NCI-H1417 treated with DMSO at 0.1 percent for 48 hours (cell line): ENCODE measurements around the gene ASS1.
"Not testable (repeated sequence)": the region's sequence is repeated elsewhere in the genome, so short reads cannot be mapped to it uniquely, and the experiment has no call there.

ENCODE experiments used
- DNase-seq: peaks from one replicate; lab custom pipeline; 2025; lab: John Stamatoyannopoulos, UW

ASS1 gene

DNA sequence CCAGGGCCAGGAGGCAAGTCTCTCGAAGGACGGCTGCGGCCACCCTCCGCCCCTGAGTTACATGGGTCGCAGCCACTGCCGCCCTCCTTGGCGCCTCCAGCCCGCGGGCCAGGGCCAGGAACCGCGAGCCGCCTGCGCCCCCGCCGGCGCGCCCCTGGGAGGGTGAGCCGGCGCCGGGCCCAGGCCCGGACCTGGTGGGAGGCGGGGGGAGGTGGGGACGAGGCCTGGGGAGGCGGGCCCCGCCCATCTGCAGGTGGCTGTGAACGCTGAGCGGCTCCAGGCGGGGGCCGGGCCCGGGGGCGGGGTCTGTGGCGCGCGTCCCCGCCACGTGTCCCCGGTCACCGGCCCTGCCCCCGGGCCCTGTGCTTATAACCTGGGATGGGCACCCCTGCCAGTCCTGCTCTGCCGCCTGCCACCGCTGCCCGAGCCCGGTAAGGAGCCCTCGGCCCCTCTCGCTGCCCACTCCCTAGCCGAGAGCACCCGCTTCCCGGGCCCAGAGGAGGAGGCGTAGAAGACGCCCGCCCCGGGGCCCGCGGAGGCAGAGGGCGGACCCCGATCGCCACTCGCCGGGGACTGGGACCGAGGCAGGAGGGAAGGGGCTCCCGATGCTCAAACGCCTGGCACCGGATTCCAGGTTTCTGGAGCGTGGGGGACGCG lies at the start of gene ASS1:
Gene ASS1, plus strand, starts transcription at position 397 of the 657 bp plus-strand sequence. CDS start 7,268 bp downstream, outside the sequence.
- DNase-seq, result peak; percentile 48

DNA sequence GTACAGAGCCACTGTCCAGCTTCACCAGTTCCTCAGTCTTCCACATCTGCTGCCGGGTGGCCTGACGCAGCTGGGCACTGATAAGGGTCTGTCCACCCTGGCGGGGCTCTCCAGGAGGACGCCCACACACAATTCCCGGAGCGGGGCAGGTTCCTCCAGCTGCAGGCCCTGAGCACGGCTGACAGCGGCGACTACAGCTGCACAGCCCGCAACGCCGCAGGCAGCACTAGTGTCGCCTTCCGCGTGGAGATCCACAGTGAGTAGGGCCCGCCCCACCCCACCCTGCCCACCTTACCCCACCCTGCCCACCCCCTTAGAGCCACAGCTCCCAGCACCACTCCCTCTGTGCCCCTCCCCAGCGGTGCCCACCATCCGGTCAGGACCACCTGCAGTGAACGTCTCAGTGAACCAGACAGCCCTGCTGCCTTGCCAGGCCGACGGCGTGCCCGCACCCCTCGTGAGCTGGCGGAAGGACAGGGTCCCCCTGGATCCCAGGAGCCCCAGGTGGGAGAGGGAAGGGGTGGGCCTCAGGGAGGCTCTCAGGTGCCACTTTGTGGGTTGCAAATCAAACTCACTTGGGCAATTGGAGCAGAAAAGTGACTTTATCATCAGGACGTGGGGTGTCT lies 48.8 kb upstream of the ASS1 start:
- no peak for DNase-seq

DNA sequence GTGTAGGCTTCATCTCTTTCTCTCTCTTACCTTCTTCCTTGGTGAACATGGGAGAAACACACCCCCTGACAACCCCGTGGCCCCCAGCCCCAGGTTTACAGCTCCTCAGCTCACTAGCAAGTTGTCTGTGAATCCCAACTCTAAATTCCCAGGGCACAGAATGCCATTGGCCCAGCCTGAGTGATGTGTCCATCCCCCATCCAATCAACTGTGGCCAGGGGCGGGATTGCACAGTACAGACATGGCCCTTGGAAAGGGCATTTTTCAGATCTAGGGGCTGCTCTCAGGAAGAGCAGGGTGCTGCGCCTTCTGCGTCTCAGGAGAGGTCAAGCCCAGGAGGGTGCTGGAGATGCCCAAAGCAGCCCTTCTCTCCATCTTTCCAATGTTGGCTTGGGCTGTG lies 48.2 kb upstream of the ASS1 start:
- no peak for DNase-seq

DNA sequence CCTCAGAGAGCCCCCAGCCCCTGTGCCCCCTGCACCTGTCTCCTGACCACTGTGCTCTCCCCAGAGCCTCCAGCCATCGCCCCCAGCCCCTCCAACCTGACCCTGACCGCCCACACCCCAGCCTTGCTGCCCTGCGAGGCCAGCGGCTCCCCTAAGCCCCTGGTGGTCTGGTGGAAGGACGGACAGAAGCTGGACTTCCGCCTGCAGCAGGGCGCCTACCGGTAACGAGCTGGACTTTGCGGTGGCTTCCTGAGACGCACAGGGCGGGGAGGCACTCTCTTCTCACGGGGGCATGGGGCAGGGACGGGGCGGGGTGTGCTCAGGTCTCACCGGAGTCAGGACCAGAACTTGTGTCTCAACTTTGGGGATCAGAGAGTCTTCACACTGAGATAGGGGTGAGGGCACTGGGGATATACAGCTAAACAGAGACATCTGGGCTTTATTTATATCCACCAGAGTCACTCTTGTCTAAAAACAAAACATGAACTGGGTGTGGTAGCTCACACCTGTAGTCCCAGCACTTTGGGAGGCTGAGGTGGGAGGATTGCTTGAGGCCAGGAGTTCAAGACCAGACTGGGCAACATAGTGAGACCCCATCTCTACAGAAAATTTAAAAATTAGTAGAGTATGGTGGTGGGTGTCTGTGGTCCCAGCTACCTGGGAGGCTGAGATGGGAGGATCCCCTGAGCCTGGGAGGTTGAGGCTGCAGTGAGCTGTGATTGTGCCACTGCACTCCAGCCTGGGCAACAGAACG lies 46.1 kb upstream of the ASS1 start:
- no peak for DNase-seq

DNA sequence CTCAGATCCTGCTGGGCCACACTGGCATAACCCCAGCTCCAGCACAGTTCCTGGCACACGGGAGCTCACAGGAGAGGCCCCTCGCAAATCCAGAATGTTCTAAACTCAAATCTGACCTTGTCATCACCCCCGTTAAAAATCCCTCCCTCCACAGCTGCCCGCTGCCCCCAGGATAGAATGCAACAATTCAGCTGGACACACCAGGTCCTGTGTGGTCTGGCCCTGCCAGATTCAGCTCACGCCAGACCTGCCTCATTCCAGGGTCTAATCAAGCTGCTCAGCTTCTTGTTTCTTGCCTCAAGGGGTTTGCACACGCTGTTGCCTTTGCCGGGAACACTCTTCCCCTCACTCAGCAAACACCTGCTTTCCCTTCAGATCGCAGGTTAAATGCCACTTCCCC lies 45.0 kb upstream of the ASS1 start:
- no peak for DNase-seq

DNA sequence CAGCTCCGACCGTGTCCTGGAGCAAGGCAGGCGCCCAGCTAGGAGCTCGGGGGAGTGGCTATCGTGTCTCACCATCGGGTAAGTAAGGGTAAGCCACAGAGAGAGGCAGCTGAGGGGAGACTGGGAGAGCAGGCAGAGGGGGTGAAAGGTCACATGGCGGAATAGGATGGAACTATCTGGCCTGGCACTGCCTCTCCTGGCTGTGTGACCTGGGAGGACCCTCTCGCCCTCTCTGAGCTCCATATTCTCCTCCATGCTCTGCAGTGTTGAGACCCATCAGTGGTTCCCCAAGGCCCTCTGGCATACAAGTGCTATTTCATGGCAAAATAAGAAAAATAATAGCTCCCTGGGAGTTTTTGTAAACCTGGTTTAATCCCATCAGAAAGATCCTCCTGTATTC lies 43.9 kb upstream of the ASS1 start:
- no peak for DNase-seq

DNA sequence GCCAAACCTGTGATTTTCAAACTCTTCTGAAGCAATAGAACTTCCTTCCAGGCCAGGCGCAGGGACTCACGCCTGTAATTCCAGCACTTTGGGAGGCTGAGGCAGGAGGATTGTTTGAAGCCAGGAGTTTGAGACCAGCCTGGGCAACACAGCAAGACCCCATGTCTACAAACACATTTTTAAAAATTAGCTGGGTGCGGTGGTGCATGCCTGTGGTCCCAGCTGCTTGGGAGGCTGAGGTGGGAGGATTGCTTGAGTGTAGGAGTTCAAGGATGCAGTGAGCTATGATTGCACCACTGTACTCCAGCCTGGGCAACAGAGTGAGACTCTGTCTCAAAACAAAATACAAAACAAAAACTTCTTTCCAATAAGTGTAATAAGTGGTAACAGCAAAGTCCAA lies 43.0 kb upstream of the ASS1 start:
- DNase-seq, result not testable (repeated sequence)

DNA sequence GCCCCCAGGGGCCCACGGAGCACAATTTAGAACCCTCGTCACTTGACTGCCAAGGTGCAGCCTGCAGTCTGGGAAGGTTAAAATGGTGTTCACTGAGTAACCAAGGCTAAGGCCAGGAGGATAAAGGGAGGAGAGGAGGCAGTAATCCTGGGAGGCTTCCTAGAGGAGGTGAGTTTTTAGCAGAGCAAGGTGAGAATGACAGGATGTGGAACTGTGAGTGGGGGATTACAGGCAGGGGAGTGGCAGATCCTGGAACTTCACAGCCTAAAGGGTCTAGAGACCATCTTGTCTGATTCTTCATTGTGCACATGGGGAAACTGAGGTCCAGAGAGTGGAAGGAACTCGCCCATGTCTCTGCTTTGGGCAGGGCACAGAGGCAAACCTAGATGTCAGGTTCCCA lies 42.5 kb upstream of the ASS1 start:
- DNase-seq, result no peak

DNA sequence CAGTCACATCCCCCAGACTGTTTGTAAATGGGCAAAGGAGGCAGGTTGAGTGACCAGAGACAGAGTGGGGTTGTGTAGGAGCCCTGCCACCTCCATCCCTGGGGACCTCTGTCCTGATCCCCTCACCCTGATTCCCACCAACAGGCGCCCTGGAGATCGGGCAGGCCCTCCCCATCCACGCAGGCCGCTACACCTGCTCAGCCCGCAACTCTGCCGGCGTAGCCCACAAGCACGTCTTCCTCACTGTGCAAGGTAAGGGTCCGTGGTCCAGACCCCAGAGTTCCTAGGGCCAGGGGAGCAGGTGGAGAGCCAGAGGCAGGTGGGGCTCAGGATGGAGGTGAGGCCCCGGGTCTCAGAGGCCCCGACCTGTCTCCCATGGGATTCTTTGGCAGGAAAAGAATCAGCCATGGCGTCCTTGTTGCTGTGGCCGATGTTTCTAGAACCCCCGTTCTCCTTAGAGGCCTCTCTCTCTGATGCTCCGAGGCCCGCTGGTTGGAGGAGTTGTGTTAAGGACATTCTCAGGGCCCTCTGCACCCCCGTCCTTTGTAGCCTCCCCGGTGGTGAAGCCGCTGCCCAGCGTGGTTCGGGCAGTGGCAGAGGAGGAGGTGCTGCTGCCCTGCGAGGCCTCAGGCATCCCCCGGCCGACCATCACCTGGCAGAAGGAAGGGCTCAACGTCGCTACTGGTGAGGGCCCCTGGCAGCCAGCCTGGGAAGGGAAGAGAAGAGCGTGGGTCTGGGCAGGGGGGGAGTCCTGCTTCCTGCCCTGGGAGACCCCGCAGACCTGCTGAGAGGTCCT lies 41.9 kb upstream of the ASS1 start:
- no peak for DNase-seq

DNA sequence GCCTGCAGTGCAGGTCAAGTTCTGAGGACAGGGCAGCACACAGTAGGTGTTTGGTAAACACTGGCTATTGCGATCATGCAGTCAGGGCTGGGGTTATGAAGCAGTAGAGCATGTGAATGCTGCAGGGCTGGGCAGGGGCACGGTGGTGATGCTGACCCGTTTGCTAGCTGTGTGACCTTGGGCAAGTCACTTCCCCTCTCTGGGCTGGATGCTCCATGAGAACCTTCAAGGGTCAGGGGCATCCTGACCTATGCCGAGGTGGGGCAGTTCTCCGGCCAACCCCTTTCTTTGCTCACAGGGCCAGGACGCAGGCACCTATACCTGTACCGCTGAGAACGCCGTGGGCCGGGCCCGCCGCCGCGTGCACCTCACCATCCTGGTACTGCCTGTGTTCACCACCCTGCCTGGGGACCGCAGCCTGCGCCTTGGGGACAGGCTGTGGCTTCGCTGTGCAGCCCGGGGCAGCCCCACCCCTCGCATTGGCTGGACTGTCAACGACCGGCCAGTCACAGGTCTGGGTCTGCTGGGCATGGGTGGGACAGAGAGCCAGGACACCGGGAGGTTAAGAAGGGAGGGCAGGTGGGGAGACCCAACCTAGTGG lies 39.0 kb upstream of the ASS1 start:
- no peak for DNase-seq

DNA sequence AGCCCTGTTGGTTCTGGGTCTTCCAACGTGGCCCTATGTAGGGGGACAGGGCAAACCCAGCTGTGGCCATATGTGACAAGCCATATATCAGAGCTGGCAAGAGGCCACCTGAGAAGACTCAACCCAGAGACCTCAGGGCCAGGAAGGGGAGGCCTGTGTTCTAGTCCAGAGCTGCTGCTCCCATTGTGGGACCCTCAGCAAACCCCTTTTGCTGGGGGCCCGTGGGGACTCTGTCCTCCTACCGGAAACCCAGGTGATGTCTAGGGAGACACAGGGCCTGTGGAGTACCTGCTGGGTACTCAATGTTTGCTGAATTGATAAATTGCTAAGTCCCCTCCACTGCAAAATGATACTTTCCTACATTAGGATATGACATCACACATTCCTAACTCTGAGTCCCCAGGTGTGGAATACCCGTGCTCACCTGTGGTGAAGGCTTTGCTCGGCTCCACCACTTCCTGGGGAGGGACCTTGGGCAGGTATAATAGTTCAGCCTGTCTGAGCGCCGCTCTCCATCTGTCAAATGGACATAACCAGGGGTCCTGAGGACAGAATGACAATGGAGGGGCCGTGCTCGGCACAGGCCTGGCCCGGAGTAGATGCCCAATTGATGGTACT lies 38.4 kb upstream of the ASS1 start:
- no peak for DNase-seq

DNA sequence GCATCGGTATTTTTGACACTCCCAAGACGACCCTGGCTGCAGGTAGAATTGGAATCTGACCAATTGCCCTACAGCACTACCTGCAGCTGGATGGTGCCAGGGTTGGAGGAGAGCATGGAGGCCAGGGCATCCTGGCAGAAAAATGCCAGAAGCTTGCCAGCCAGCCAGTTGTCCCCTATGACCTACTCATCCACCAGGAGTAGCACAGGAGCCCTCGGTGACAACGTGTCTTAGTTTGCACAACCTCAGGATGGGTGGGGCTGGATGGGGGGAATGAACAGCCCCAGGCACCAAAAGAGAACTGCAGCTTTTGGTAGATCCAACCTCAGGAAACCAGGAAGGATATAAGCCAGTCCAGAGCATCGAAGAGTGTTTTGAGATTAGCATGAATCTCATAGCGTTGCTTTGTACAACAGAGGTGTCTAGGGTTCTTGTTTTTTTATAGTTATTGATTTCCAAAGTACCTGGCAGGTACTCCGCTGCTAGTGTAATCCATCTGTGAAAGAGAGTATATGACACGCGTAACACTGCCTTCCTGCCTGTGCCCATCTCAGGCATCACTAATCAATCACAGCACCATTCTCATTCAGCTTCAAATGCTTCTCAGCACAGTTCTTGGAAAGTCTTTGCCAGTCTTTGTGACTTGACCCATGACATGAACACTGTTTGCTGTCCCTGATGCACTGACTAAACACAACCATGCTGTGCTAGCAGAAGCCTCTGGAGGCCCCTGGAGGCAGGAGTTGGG lies 36.7 kb upstream of the ASS1 start:
- no peak for DNase-seq

DNA sequence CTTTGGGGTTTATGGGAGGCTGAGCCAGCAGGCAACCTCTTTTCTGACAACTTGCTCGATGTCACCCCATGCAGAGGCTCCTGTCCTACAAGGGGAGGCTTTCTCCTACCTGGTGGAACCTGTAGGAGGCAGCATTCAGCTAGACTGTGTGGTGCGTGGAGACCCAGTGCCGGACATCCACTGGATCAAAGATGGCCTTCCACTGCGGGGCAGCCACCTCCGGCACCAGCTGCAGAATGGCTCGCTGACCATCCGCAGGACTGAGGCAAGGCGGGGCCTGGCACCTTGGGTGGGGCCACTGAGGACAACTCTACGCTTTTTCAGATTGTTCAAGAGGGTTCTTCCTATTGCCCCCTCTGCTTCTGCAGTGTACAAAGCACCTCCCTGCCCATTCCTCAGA lies 36.1 kb upstream of the ASS1 start:
- DNase-seq, result no peak

DNA sequence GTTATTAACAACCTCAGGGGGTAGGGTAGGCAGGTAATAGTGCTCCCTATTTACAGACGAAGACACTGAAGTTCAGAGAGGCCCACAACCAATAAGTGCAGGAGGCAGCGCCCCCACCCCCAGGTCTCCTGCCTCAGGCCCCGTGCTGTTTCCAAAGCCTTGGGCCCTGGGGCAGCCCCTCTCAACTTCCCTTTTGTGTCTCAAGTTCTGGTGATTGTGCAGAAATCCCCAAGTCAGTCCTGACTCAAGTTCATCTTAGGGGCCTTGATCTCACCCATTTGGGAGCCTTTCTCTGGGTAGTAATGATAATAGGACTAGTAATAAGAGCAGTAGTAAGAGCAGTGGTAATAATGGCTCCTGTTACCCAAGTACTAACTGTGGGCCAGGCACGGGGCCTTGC lies 35.5 kb upstream of the ASS1 start:
- DNase-seq, result no peak

DNA sequence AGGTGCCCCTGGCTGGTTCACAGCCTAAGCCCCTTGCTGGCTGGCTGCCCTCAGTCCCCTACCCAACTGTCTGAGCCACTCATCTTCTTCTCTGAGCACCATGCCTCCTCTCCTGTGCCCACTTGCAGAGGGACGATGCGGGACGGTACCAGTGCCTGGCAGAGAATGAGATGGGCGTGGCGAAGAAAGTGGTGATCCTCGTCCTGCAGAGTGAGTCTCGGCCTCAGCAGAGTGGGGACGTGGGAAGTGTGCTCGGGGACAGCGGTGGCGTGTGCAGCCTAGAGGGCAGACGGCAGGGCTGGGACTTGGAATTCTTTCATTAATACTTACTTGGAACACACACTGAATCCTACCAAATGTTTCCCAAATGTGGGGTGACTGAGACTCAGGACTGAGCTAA lies 34.3 kb upstream of the ASS1 start:
- DNase-seq, result no peak

DNA sequence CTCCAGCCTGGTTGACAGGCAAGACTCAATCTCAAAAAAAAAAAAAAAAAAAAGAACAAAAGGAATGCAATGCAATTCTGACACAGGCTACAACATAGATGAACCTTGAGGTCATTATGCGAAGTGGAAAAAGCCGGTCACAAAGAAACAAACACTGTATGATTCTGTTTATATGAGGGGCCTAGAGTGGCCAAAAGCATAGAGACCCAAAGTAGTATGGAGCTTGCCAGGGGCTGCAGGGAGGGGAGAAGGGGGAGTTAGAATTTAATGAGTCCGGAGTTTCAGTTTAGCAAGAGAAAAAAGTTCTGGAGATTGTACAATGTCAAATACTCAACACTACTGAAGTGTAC lies 33.2 kb upstream of the ASS1 start:
- DNase-seq, result no peak

DNA sequence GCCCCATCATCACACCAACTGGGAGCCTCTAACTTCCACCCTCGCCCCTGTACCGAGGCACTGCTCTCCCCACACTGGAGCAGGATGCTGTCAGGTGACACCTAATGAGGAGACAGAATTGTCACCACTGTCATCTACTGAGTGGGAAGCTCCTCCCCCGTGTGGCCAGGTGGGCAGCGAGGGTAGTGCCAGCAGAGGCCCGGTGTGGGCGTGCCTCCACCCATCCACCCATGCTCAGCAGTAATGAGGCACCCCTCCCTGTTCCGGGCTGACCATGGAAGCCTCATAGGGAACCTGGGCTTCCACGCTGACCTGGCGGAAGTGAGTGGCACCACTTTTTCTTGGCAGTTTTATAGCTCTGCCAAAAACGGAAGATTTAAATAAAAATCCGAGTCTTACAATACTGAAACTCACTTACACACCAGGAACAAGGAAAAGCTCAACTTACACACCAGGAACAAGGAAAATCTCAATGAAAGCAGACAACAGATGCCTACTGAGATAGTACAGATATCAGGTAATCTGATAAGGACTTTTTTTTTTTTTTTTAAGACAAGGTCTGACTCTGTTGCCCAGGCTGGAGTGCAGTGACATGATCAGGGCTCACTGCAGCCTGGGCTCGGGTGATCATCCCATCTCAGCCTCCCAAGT lies 30.6 kb upstream of the ASS1 start:
- DNase-seq, result no peak

DNA sequence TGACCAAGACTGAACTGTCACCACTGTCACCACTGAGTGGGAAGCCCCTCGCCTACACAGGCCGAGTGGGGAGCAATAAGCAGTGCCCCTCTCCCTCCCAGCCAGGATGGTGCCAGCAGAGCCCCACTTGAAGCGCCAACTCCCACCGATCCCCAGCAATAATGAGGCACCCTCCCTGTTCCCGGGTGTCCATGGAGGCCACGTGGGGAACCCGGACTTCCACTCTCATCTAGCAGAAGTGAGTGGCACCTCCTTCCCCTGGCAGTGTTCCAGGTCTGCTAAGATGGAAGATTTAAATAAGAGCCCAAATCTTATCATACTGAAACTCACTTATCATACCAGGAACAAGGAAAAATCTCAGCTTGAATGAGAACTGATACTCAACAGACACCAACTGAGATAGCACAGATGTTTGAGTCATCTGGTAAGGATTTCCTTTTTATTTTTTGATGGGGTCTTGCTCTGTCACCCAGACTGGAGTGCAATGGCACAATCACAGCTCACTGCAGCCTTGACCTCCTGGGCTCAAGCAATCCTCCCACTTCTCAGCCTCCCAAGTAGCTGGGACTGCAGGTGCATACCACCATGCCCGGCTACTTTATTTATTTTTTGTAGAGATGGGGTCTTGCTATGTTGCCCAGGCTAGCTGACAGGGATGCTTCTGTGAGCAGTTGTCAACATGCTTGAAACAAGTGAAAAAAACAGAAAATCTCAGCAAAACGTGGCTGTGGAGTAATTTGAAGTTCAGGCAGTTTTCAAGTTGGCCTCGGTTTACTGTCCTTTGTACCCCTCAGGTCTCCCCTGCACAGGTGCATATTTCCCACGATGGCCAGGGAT lies 29.6 kb upstream of the ASS1 start:
- no peak for DNase-seq

DNA sequence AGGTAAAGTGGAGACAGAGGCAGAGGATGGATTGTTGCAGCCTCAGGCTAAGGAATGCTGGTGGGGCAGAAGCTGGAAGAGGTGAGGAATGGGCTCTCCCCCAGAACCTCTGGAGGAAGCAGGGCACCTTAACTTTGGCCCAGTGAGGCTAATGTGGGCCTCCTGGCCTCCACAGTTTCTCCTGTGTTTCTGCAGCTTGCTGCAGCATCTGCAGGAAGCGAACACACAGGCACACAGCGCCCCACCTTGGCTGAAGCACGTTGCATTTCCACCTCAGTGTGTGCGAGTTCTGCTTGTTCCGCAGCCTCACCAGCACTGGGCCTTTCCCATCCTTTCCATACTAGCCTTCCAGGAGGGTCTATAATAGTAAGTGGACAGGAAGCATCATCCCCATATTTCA lies 27.2 kb upstream of the ASS1 start:
- no peak for DNase-seq

DNA sequence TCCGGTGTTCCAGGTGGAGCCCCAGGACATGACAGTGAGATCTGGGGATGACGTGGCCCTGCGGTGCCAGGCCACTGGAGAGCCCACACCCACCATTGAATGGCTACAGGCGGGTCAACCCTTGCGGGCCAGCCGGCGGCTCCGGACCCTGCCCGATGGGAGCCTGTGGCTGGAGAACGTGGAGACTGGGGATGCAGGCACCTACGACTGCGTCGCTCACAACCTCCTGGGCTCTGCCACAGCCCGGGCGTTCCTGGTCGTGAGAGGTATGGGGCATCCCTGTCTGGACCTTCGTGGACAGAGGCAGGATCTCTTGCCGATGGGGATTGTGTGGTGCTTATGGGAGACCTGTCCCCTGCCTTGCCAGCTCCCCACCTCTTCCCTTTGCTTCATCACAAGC lies 26.0 kb upstream of the ASS1 start:
- no peak for DNase-seq
